ENCODE results near the gene C14orf119.

Gene C14orf119

DNA sequence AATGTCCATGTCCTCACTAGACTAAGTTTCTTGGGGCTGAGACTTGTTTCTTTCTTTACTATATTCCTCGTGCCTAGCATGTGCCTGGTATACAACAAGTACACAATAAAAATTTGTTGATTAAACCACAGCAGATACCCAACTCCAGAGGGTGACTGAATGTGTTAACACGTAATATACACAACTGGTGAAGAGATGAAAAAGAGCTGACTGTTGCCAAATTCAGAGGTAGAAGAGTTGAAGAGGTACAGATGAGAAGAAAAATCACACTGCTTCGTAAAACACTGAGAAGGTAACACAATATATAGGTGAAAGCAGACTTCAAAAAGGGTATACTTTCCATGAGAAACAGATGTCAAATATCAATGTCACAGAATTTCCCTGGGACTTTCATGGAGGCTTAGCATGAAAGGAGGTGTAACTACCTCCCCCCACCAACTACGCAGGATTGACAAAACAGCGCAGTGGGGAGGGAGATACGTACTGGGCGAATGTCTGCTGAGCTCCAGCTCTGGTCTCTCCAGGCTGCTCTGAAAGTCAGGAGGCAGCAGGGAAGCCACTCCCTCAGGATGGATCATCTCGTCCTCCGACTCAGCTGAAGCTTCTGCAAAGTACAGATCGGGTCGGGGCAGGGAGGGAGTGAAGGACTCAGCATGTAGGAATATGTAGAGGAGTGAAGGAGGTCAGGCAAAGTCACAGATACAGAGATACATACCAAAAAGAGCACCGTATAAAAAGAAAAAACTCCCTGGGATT, 5.6 kb upstream of the C14orf119 start:
- no peak overlapping the region for H3K4me3 ChIP-seq (replicated peaks; ENCODE audit: low read depth, low read length)
- no peak for DNase-seq (ENCODE audit: extremely low read depth, low read depth)
- TF ChIP-seq, protein P1, sequence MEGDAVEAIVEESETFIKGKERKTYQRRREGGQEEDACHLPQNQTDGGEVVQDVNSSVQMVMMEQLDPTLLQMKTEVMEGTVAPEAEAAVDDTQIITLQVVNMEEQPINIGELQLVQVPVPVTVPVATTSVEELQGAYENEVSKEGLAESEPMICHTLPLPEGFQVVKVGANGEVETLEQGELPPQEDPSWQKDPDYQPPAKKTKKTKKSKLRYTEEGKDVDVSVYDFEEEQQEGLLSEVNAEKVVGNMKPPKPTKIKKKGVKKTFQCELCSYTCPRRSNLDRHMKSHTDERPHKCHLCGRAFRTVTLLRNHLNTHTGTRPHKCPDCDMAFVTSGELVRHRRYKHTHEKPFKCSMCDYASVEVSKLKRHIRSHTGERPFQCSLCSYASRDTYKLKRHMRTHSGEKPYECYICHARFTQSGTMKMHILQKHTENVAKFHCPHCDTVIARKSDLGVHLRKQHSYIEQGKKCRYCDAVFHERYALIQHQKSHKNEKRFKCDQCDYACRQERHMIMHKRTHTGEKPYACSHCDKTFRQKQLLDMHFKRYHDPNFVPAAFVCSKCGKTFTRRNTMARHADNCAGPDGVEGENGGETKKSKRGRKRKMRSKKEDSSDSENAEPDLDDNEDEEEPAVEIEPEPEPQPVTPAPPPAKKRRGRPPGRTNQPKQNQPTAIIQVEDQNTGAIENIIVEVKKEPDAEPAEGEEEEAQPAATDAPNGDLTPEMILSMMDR (IDR thresholded peaks at IDR 0.05; ENCODE audit: low read depth, low read length, missing control alignments) = no peak

DNA sequence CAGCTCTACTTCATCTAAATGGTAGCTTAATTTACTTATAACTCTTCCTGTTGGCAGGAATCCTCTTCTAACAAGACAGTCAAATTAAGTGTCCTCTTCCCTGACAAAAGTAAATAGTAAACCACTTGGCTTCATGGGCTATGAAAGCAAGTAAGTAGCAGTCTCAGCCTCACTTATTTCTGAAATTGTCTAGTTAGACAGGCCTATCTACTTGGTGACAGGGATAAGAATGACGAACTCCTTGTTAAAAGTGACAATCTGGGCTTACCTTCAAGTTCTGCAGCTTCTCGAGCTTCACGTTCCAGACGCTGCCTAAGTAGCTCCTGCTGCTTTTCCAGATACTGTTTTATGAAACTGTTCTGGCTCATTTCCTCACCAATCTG, 5.1 kb upstream of the C14orf119 start:
- DNase-seq (ENCODE audit: extremely low read depth, low read depth) = no peak
- H3K4me3 ChIP-seq (replicated peaks; ENCODE audit: low read depth, low read length) = no peak overlapping the region
- TF ChIP-seq, protein P1 (IDR thresholded peaks at IDR 0.05; ENCODE audit: low read depth, low read length, missing control alignments) = no peak

DNA sequence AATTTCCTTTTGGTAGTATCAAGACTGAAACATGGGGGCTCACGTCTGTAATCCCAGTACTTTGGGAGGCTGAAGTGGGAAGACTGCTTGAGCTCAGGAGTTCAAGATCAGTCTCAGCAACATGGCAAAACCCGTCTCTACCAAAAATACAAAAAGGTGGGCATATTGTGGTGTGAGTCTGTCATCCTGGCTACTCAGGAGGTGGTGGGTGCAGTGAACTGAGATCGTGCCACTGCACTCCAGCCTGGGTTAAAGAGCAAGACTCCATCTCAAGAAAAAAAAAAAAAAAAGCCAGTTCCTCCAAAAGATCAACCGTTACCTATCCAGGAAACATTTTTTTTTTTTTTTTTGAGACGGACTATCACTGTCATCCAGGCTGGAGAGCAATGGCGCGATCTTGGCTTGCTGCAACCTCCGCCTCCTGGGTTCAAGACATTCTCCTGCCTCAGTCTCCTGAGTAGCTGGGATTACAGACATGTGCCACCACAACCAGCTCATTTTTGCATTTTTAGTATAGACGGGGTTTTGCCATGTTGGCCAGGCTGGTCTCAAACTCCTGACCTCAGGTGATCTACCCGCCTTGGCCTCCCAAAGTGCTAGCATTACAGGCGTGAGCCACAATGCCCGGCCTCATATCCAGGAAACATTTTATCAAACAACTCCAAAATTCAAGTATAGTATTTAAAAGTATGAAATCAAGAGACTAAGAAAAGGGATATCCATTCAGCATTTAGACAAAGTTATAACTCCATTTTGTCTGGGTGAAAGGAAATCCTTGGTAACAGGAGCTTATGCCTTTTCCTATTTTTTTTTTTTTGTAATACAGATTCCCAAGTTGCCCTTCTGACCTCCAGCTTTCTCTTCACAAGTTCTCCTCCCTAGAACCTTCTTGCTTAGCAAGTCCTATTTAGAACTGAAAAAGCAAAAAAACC, 3.7 kb upstream of the C14orf119 start:
- TF ChIP-seq, protein P1 (IDR thresholded peaks at IDR 0.05; ENCODE audit: low read depth, low read length, missing control alignments) = no peak
- no peak overlapping the region for H3K4me3 ChIP-seq (replicated peaks; ENCODE audit: low read depth, low read length)
- no peak for DNase-seq (ENCODE audit: extremely low read depth, low read depth)

DNA sequence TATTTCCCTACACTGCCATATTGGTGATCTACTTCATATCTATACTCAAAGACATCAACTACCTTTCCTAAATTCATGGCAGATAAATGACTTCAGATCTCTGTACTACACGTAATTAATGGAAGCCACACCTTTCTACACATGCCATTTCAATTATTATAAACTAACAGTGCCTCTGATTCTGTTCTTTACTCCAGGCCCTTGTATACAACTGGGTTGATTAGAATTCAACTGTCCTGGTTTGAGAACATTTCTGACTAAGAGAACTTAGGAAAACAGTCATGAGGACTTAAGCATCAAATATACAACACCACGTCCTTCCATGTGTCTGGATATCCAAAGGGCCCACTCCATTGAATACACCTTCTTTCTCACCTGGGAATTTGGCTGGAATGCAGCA, 2.2 kb upstream of the C14orf119 start:
- DNase-seq (ENCODE audit: extremely low read depth, low read depth) = no peak
- H3K4me3 ChIP-seq (replicated peaks; ENCODE audit: low read depth, low read length) = peak overlapping the region; percentile 94
- TF ChIP-seq, protein P1 (IDR thresholded peaks at IDR 0.05; ENCODE audit: low read depth, low read length, missing control alignments) = no peak

DNA sequence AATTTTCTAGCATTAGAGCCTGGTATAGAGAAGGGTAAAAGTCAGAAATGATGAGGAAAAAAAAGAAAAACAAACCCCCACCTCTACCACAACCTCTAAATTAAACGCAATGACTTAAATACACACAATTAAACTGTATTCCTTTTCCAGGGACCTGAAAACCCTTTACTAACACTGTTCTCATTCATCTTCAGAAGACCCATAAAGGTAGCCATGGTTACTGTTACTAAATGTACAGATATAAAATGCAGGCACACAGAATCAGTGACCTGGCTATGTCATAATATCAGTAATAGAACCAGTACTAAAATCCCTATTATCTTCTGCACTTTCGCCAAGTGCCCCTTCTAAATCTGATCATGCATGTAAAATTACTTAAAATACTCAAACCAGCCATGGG, 1.8 kb upstream of the C14orf119 start:
- peak overlapping the region; percentile 94 for H3K4me3 ChIP-seq (replicated peaks; ENCODE audit: low read depth, low read length)
- DNase-seq (ENCODE audit: extremely low read depth, low read depth) = no peak

DNA sequence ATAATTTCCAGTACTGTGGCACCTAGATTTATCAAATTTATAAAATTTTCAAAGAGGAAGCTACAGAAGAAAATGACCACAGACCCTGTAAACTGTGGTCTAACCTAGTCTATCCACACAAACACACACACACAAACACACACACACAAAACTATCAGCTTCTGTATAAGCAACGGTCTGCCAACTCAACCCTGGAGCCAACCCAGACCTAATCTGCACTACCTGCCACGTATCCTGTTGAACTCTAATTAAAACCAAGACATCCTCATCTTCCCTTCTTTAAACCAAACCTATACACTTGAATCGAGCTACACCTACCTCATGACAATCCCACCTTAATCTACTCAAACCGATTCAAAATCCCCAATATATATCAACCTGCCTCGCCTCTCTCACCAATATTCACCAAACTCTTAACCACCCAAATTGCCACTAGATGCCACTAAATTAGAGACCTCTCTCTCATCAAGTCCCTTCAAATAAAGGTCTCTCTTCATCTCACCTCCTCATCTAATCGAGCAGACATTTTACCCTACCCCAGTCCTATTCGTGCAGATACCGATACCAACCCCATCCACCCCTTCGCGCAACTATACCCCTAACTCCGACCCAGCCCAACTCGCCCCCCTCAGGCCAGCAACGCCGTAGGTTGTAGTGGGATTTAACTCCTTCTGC, 1.2 kb upstream of the C14orf119 start:
- TF ChIP-seq, protein P1 (IDR thresholded peaks at IDR 0.05; ENCODE audit: low read depth, low read length, missing control alignments) = no peak
- H3K4me3 ChIP-seq (replicated peaks; ENCODE audit: low read depth, low read length) = peak overlapping the region; percentile 94
- DNase-seq (ENCODE audit: extremely low read depth, low read depth) = no peak

More for the DNA sequence above, 1.8 kb upstream of the C14orf119 start:
- TF ChIP-seq, protein P1 (IDR thresholded peaks at IDR 0.05; ENCODE audit: low read depth, low read length, missing control alignments) = no peak
